ENCODE data around the gene KRTAP12-2.

DNA sequence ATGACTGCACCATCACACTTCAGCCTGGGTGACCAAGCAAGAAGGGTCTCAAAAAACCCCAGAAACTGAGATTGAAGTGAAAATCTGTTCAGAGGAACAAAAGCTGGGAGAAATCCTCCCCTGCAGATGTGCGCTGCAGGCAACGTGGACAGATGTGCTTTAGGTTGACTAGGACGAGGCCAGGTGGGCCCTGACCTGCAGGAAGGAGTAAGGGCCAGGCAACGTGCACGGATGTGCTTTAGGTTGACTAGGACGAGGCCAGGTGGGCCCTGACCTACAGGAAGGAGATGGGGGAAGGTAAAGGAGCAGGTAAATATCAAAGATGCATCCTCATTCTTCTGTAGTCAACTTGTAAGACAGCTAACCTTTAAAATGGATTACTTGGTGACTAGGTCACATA lies 17.8 kb upstream of the KRTAP12-2 start:
- TF ChIP-seq, protein P1, sequence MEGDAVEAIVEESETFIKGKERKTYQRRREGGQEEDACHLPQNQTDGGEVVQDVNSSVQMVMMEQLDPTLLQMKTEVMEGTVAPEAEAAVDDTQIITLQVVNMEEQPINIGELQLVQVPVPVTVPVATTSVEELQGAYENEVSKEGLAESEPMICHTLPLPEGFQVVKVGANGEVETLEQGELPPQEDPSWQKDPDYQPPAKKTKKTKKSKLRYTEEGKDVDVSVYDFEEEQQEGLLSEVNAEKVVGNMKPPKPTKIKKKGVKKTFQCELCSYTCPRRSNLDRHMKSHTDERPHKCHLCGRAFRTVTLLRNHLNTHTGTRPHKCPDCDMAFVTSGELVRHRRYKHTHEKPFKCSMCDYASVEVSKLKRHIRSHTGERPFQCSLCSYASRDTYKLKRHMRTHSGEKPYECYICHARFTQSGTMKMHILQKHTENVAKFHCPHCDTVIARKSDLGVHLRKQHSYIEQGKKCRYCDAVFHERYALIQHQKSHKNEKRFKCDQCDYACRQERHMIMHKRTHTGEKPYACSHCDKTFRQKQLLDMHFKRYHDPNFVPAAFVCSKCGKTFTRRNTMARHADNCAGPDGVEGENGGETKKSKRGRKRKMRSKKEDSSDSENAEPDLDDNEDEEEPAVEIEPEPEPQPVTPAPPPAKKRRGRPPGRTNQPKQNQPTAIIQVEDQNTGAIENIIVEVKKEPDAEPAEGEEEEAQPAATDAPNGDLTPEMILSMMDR (IDR thresholded peaks at IDR 0.05) = no peak
- TF ChIP-seq POLR2A (IDR thresholded peaks at IDR 0.05) = no peak
